Gastrocnemius medialis (tissue), 4 donors: ENCODE data around the gene FLNC.

Experiments used
- POLR2A ChIP-seq, 2 donors: fragments of 450-650 bp; IDR thresholded peaks; one replicate each; pipeline ENCODE4 v1.6.1; 2017; ENCODE audit warnings: antibody characterized with exemption in 2 of 2, mild to moderate bottlenecking in 2 of 2, moderate library complexity in 2 of 2
- TF ChIP-seq, protein P1 (sequence below), 5 experiments: fragments of 450-650 bp in 3 of 5; fragments of 200-600 bp in 2 of 5; sonication (generic) in 2 of 5; IDR thresholded peaks in 4 of 5; conservative IDR thresholded peaks in 1 of 5; 1 replicate in 4 of 5; 2 replicates in 1 of 5; pipeline ENCODE4 v1.5.1; 2016 to 2019; ENCODE audit warnings: antibody characterized with exemption in 5 of 5, mild to moderate bottlenecking in 3 of 5, moderate library complexity in 3 of 5

DNA sequence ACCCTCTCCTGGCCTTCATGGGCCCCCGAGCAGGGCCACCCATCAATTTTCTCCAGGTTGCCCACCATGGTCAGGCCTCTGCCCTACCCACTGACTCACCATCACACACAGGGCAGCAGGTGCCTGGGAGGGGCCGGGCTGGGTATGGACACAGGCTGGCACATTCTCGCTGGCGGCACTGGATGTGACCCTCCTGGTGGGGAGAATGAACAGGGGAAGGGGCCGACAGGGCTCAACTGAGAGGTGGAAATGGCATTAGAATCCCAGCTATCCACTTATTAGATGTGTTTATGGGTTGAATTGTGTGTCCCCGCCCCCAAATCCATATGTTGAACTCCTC, 63.9 kb downstream of the FLNC start:
- TF ChIP-seq, protein P1, sequence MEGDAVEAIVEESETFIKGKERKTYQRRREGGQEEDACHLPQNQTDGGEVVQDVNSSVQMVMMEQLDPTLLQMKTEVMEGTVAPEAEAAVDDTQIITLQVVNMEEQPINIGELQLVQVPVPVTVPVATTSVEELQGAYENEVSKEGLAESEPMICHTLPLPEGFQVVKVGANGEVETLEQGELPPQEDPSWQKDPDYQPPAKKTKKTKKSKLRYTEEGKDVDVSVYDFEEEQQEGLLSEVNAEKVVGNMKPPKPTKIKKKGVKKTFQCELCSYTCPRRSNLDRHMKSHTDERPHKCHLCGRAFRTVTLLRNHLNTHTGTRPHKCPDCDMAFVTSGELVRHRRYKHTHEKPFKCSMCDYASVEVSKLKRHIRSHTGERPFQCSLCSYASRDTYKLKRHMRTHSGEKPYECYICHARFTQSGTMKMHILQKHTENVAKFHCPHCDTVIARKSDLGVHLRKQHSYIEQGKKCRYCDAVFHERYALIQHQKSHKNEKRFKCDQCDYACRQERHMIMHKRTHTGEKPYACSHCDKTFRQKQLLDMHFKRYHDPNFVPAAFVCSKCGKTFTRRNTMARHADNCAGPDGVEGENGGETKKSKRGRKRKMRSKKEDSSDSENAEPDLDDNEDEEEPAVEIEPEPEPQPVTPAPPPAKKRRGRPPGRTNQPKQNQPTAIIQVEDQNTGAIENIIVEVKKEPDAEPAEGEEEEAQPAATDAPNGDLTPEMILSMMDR (IDR thresholded peaks at IDR 0.05 in 4 of 5, conservative IDR thresholded peaks at IDR 0.05 in 1 of 5) = no peak
- TF ChIP-seq POLR2A (IDR thresholded peaks at IDR 0.05) = no peak
